ENCODE results near the gene VKORC1. TPM values are rescaled to one million over a fixed set of nuclear protein-coding genes. Genes with fewer than 3 reads are reported as not detected.
A peak's percentile ranks its signal among the peaks of the same experiment; 100 is the strongest.

VKORC1 gene
- total and polyA plus RNA-seq, 2 of the 8 experiments (the other 6 are each of a cell fraction or from before 2014, with no cell fraction given), result 84.1 to 483 TPM

- TF ChIP-seq CHD7 (IDR thresholded peaks at IDR 0.05; ENCODE audit: insufficient replicate concordance, low read length), result no peak
- peak; percentile 35; the same call in 1 of the 2 replicates for TF ChIP-seq BACH1 (IDR thresholded peaks at IDR 0.05; ENCODE audit: low read length)
- TF ChIP-seq SP1 (IDR thresholded peaks at IDR 0.05; ENCODE audit: low read depth, low read length), result peak; percentile 53; the same call in 1 of the 2 replicates
These were observed 44.3 kb upstream of the VKORC1 start (continued) for GRCh38 chr16:31138621-31139578.
